Choroid plexus epithelial cell (primary cell): ENCODE data around the gene KRT4.

Experiments used
- DNase-seq: peaks from one replicate; pipeline ENCODE4 v3.0.0-alpha.2; 2010; ENCODE audit warnings: low read depth
- H3K4me3 ChIP-seq: 2 replicates; pipeline ENCODE4 v1.5.1; 2011; ENCODE audit warnings: low read depth, mild to moderate bottlenecking, control low read depth, low read length, moderate library complexity
- CTCF ChIP-seq: conservative IDR thresholded peaks from 2 replicates; pipeline ENCODE4 v1.5.1; 2011; ENCODE audit warnings: low read depth, mild to moderate bottlenecking, control low read depth, inconsistent platforms, low read length, moderate library complexity

Gene KRT4

DNA sequence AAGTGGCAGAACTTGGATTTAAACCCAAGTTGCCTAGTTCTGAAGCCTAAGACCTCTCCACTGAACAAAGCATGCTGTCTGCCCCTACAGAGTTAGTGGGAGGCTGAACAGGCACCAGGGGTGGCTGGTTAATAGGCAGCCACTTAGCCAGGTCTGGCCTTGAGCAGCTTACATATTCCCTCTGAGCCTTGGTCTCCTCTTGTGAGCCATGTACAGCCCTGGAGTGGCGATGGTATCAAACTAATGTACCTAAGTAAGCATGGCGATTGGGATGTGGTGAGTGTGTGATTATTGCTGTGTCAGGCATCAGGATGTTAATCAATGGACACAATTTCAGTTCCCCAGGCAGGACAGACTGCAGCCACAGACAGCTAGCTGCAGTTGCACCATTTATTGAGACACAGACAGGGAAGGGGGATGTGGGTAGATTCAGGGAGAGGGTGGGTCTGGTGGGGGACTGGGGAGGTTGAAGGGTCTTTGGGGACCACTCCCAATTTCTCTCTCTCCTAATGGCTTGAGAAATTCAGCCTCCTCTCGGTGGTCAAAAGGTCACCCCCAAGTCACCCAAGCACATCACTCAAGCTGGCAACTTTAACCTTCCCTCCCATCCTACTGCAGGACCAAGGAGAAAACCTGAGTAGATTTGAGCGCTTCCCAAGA is 7.3 kb upstream of the KRT4 start:
- no peak overlapping the region for H3K4me3 ChIP-seq
- no peak for DNase-seq
- no peak for TF ChIP-seq CTCF

GRCh38 chr12:52820521-52820920 is 6.6 kb upstream of the KRT4 start:
- no peak for TF ChIP-seq CTCF
- no peak for DNase-seq
- no peak overlapping the region for H3K4me3 ChIP-seq

GRCh38 chr12:52819731-52820510 is 6.0 kb upstream of the KRT4 start:
- no peak for TF ChIP-seq CTCF
- no peak overlapping the region for H3K4me3 ChIP-seq
- DNase-seq = no peak

GRCh38 chr12:52818887-52819420 is 5.0 kb upstream of the KRT4 start:
- no peak for DNase-seq
- TF ChIP-seq CTCF = no peak

DNA sequence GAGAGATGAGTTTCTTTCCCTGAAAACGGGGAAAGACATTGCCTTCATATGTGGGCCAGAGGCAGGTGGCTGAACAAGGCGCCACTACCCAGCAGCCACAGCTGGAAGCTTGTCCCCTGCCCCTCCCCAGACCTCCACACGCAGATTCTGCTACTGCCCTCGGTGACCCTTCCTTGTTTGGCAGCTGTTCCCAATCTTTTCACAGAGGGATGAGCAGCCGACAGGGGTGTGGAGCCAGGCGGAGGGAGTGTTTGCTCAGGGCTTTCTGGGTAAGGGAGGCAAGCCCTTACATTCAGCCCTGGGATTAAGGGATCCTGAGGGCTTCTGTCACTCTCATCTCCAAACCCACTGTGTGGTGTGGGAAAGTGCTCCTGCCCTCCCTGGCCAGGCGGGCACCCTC is 4.5 kb upstream of the KRT4 start:
- H3K4me3 ChIP-seq = no peak overlapping the region
- no peak for TF ChIP-seq CTCF

More at GRCh38 chr12:52818887-52819420, 5.0 kb upstream of the KRT4 start:
- H3K4me3 ChIP-seq = no peak overlapping the region

GRCh38 chr12:52817699-52818238 is 3.9 kb upstream of the KRT4 start:
- no peak for TF ChIP-seq CTCF
- no peak for DNase-seq
- no peak overlapping the region for H3K4me3 ChIP-seq

More for the DNA sequence above, 4.5 kb upstream of the KRT4 start:
- no peak for DNase-seq
